Upper lobe of right lung (tissue), 1 donor: ENCODE results near the gene TOX3. TPM values are rescaled to one million over a fixed set of nuclear protein-coding genes. Genes with fewer than 3 reads are reported as not detected.

Source experiments
- ATAC-seq: fragments of 200-7000 bp; cut with Tn5 transposase; one replicate; pipeline ENCODE4 v1.9.1; 2020; ENCODE audit warnings: mild to moderate bottlenecking, moderate library complexity
- DNase-seq: peaks from one replicate; pipeline ENCODE4 v3.0.0-alpha.2; 2020
- H3K27ac ChIP-seq: fragments of 200-600 bp; one replicate; pipeline ENCODE4 v1.8.0; 2022
- H3K27me3 ChIP-seq: fragments of 200-600 bp; one replicate; pipeline ENCODE4 v1.8.0; 2022; ENCODE audit warnings: mild to moderate bottlenecking
- H3K36me3 ChIP-seq: fragments of 200-600 bp; one replicate; pipeline ENCODE4 v1.8.0; 2022
- H3K4me1 ChIP-seq: fragments of 200-600 bp; one replicate; pipeline ENCODE4 v1.8.0; 2022
- H3K4me3 ChIP-seq: fragments of 200-600 bp; one replicate; pipeline ENCODE4 v1.8.0; 2022; ENCODE audit warnings: mild to moderate bottlenecking
- H3K9me3 ChIP-seq: fragments of 200-600 bp; one replicate; pipeline ENCODE4 v1.8.0; 2022
- intact Hi-C: fragments of 100-400 bp; cut with DNase I; formaldehyde crosslinking; loops from one replicate; pipeline ENCODE4 v1.11.0; 2022
- total RNA-seq: library from RNA; stranded (reverse); fragmentation: NEBNext Ultra II Directional; extraction: Animal tissue kit (Norgen Biotek cat#: 25700); gene quantifications from one replicate; pipeline ENCODE4 v1.2.1, GENCODE V29; 2021
- TF ChIP-seq, protein P1 (sequence below): fragments of 200-600 bp; IDR thresholded peaks from one replicate; pipeline ENCODE4 v1.8.0; 2022; ENCODE audit warnings: antibody characterized with exemption
- donor health status: DM: no; HTN: yes; CAD: no; lungs with severe emphysema.

TOX3 gene
- total RNA-seq, 1 donor from 2014 or later: 3.7 TPM

DNA sequence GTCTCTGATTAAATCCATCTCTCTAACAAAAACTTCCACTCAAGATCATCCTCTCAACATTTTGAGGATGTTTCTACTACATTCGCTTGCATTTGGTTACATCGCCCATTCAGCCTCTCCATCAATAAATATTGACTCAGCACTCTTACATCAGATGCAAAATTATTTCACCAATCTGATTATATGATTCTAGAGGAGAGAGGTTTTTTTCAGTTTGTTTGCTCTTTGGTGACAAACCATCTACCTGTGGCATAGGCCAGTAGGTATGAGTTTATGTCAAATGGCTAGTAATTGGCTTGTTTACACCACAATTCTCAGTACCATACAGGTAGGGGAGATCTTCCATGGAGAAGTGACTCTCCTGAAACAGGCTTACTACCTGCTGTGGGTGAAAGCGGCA, 52.3 kb downstream of the TOX3 start:
- Histone ChIP-seq H3K27ac (no peak overlapping the region), H3K27me3 (no peaks in the 10 kb centered on the region), H3K9me3 (no peaks in the 10 kb centered on the region), H3K36me3 (no peaks in the 10 kb centered on the region), H3K4me1 (no peaks in the 10 kb centered on the region), H3K4me3 (no peak overlapping the region)
- ATAC-seq (no peak), DNase-seq (no peak)
- TF ChIP-seq, protein P1, sequence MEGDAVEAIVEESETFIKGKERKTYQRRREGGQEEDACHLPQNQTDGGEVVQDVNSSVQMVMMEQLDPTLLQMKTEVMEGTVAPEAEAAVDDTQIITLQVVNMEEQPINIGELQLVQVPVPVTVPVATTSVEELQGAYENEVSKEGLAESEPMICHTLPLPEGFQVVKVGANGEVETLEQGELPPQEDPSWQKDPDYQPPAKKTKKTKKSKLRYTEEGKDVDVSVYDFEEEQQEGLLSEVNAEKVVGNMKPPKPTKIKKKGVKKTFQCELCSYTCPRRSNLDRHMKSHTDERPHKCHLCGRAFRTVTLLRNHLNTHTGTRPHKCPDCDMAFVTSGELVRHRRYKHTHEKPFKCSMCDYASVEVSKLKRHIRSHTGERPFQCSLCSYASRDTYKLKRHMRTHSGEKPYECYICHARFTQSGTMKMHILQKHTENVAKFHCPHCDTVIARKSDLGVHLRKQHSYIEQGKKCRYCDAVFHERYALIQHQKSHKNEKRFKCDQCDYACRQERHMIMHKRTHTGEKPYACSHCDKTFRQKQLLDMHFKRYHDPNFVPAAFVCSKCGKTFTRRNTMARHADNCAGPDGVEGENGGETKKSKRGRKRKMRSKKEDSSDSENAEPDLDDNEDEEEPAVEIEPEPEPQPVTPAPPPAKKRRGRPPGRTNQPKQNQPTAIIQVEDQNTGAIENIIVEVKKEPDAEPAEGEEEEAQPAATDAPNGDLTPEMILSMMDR: no peak
- intact Hi-C loops: no loop called here

DNA sequence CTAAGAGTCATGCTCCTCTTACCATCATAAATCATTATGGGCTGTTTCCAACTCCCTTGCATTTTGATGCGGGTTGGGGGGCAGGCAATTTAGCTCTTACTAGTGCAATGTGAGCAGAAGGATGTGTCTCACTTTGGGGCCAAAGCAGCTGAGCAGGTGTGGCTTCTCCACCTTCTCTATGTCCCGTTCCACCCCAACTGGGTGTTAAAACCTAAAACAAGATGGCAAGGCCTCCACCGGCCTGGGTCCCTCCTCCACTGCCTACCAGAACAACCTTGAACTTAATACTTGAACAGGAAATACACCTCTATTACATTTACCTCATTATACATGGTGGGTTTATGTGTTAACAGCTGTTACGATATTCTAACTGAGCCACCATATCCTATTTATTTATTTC, 52.8 kb downstream of the TOX3 start:
- intact Hi-C loops: no loop called here
- Histone ChIP-seq H3K4me3 (no peak overlapping the region), H3K27ac (no peak overlapping the region), H3K9me3 (no peaks in the 10 kb centered on the region), H3K27me3 (no peaks in the 10 kb centered on the region), H3K4me1 (no peaks in the 10 kb centered on the region), H3K36me3 (no peaks in the 10 kb centered on the region)
- TF ChIP-seq, protein P1: no peak
- DNase-seq (no peak), ATAC-seq (no peak)

DNA sequence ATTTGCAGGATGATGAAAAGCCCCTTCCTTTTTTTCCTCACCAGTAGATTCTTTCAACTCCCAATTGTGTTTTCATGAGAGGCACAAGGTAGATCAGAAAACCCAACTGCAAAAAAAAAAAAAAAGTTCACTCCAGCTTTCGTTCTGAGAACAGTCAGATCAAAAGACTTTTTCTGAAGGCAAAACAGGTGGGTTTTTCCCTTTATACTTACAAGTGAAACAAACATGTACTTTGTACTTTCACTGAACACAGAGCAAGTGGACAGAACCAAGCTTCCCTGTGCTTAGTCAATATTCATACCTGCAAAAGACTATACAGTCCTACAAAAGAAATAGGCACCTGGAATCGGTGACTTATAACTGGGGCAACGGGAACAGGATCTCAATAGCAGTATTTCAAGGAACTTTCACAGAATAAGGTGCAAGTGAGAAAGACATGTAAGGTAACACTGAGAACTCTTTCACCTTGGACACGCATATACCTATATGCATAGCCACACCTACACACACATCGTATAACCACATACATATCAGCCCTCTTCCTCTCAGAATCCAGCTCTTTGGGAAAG, 54.1 kb downstream of the TOX3 start:
- Histone ChIP-seq H3K9me3 (no peaks in the 10 kb centered on the region), H3K27ac (no peak overlapping the region), H3K27me3 (no peaks in the 10 kb centered on the region), H3K36me3 (no peaks in the 10 kb centered on the region), H3K4me3 (no peak overlapping the region), H3K4me1 (no peaks in the 10 kb centered on the region)
- TF ChIP-seq, protein P1: no peak
- DNase-seq (no peak), ATAC-seq (no peak)
- intact Hi-C loops: no loop called here

DNA sequence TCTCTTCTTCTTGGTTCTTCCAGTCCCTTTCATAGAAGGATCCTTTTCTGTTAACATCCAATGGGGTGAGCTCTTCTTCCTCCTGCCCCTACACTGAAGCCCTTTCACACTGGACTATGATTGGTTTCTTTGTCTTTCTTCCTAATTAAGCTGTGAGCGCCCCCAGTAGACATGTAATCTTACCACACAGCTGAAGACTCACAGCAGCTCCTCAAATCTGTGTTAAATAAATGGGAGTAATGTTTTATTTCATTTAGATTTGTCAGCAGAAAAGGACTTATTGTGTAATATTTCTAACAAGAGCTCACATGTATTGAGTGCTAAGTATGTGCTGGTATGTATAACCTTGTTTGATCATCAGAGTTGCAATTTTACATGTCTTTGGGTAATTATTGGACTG, 55.7 kb downstream of the TOX3 start:
- Histone ChIP-seq H3K4me3 (no peak overlapping the region), H3K27ac (no peak overlapping the region), H3K36me3 (no peaks in the 10 kb centered on the region), H3K9me3 (no peaks in the 10 kb centered on the region), H3K4me1 (no peaks in the 10 kb centered on the region), H3K27me3 (no peaks in the 10 kb centered on the region)
- TF ChIP-seq, protein P1: no peak
- intact Hi-C loops: no loop called here
- ATAC-seq: no peak
- DNase-seq: no peak

DNA sequence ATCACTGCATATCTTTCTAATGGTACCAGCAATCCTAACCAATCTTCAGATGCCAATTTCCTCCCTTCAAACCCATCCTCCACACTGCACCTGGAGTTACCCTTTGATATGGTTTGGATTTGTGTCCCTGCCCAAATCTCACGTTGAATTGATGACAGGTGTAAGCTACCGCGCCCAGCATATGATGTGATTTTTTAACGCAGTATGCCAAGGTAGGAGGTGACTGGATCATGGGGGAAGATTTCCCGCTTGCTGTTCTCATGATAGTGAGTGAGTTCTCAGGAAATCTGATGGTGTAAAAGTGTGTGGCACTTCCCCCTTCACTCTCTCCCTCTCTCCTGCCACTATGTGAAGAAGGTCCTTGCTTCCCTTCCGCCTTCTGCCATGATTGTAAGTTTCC, 57.0 kb downstream of the TOX3 start:
- TF ChIP-seq, protein P1: no peak
- H3K9me3 ChIP-seq: no peaks in the 10 kb centered on the region
- DNase-seq (no peak), ATAC-seq (no peak)
- no peaks in the 10 kb centered on the region for H3K27me3 ChIP-seq
- no peak overlapping the region for H3K4me3 ChIP-seq
- intact Hi-C loops: no loop called here
- H3K4me1 ChIP-seq: no peaks in the 10 kb centered on the region
- no peaks in the 10 kb centered on the region for H3K36me3 ChIP-seq
- H3K27ac ChIP-seq: no peak overlapping the region

DNA sequence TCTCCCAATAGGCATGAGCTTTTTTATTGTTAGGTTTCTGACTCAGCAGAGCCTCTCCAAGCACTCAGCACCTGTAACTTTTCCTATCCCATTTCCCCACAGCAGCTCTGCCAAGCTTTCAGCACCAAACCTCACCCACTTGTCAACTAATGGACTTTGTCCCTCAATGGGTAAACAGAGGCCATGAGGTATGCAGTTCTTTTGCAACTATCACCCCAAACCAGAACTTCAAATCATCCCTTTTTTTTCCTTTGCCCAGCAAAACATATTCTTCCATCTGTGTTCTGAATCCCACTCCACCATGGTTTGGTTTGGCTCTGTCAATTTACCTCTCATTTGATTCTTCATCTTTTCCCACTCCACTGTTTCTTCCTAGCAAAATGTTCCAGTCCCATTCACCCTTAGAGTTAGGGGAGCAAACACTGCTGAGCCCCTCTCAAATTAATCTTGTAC, 58.1 kb downstream of the TOX3 start:
- Histone ChIP-seq H3K4me3 (no peak overlapping the region), H3K9me3 (no peaks in the 10 kb centered on the region), H3K36me3 (no peaks in the 10 kb centered on the region), H3K27me3 (no peaks in the 10 kb centered on the region), H3K4me1 (no peaks in the 10 kb centered on the region), H3K27ac (no peak overlapping the region)
- TF ChIP-seq, protein P1: no peak
- no peak for ATAC-seq
- intact Hi-C loops: no loop called here
- no peak for DNase-seq
